ENCODE measurements around the gene RNF144A. TPM values are rescaled to one million over a fixed set of nuclear protein-coding genes. Genes with fewer than 3 reads are reported as not detected.

The RNF144A gene
- total and polyA plus RNA-seq, 9 donors = 13.7 to 27.6 (median 21.5) TPM

GRCh38 chr2:6956566-6956965 is 39.4 kb downstream of the RNF144A start:
- no peaks in the 10 kb centered on the region for H3K9me3 ChIP-seq (replicated peaks; ENCODE audit: control insufficient read depth, low read depth, low read length)
- H3K27me3 ChIP-seq (ENCODE audit: control insufficient read depth, insufficient read depth, low read length) = no peaks in the 10 kb centered on the region
- H3K4me1 ChIP-seq (ENCODE audit: control insufficient read depth, insufficient read depth, low read length) = peaks cover 23% of the 10 kb centered on the region
- H3K4me3 ChIP-seq (ENCODE audit: low read length) = no peak overlapping the region
- H3K36me3 ChIP-seq (ENCODE audit: control insufficient read depth, insufficient read depth, low read length) = no peaks in the 10 kb centered on the region
- no peak overlapping the region for H3K27ac ChIP-seq (ENCODE audit: low read length)
- no peak for DNase-seq
- no CpG with 5 or more reads among the region's 3 CpGs for WGBS (ENCODE audit: insufficient coverage)

GRCh38 chr2:6957031-6957714 is 40.0 kb downstream of the RNF144A start:
- Histone ChIP-seq H3K4me1 (ENCODE audit: control insufficient read depth, insufficient read depth, low read length) (peaks cover 23% of the 10 kb centered on the region), H3K4me3 (ENCODE audit: low read length) (no peak overlapping the region), H3K27me3 (ENCODE audit: control insufficient read depth, insufficient read depth, low read length) (no peaks in the 10 kb centered on the region), H3K9me3 (replicated peaks; ENCODE audit: control insufficient read depth, low read depth, low read length) (no peaks in the 10 kb centered on the region), H3K36me3 (ENCODE audit: control insufficient read depth, insufficient read depth, low read length) (peaks cover 3% of the 10 kb centered on the region), H3K27ac (ENCODE audit: low read length) (no peak overlapping the region)
- 90% methylated on average over 7 of the region's 9 CpGs for WGBS (ENCODE audit: insufficient coverage)
- DNase-seq = no peak

- Histone ChIP-seq H3K27ac (ENCODE audit: low read length) (no peak overlapping the region), H3K4me1 (ENCODE audit: control insufficient read depth, insufficient read depth, low read length) (peaks cover 23% of the 10 kb centered on the region), H3K4me3 (ENCODE audit: low read length) (no peak overlapping the region), H3K36me3 (ENCODE audit: control insufficient read depth, insufficient read depth, low read length) (peaks cover 3% of the 10 kb centered on the region), H3K9me3 (replicated peaks; ENCODE audit: control insufficient read depth, low read depth, low read length) (no peaks in the 10 kb centered on the region), H3K27me3 (ENCODE audit: control insufficient read depth, insufficient read depth, low read length) (no peaks in the 10 kb centered on the region)
- DNase-seq = no peak
- 77% methylated on average over 14 of the region's 15 CpGs for WGBS (ENCODE audit: insufficient coverage)
Measured at GRCh38 chr2:6957910-6958615, 40.9 kb downstream of the RNF144A start.

GRCh38 chr2:6958616-6959235 is 41.5 kb downstream of the RNF144A start:
- Histone ChIP-seq H3K27ac (ENCODE audit: low read length) (no peak overlapping the region), H3K27me3 (ENCODE audit: control insufficient read depth, insufficient read depth, low read length) (no peaks in the 10 kb centered on the region), H3K9me3 (replicated peaks; ENCODE audit: control insufficient read depth, low read depth, low read length) (no peaks in the 10 kb centered on the region), H3K36me3 (ENCODE audit: control insufficient read depth, insufficient read depth, low read length) (peaks cover 3% of the 10 kb centered on the region), H3K4me3 (ENCODE audit: low read length) (no peak overlapping the region), H3K4me1 (ENCODE audit: control insufficient read depth, insufficient read depth, low read length) (peaks cover 23% of the 10 kb centered on the region)
- WGBS (ENCODE audit: insufficient coverage) = 54% methylated on average over 6 of the region's 10 CpGs
- DNase-seq = peak; percentile 65

GRCh38 chr2:6959751-6960150 is 42.5 kb downstream of the RNF144A start:
- WGBS (ENCODE audit: insufficient coverage) = 63% methylated on average over 1 of the region's 3 CpGs
- H3K27ac ChIP-seq (ENCODE audit: low read length) = peak overlapping the region; percentile 6
- no peak for DNase-seq

GRCh38 chr2:6960659-6961058 is 43.4 kb downstream of the RNF144A start:
- Histone ChIP-seq H3K4me1 (ENCODE audit: control insufficient read depth, insufficient read depth, low read length) (peaks cover 23% of the 10 kb centered on the region), H3K36me3 (ENCODE audit: control insufficient read depth, insufficient read depth, low read length) (peaks cover 3% of the 10 kb centered on the region), H3K9me3 (replicated peaks; ENCODE audit: control insufficient read depth, low read depth, low read length) (no peaks in the 10 kb centered on the region), H3K27ac (ENCODE audit: low read length) (peak overlapping the region; percentile 5), H3K4me3 (ENCODE audit: low read length) (no peak overlapping the region), H3K27me3 (ENCODE audit: control insufficient read depth, insufficient read depth, low read length) (no peaks in the 10 kb centered on the region)
- peak; percentile 94 for DNase-seq
- 0% methylated on average over 1 of the region's 8 CpGs for WGBS (ENCODE audit: insufficient coverage)

More at GRCh38 chr2:6959751-6960150, 42.5 kb downstream of the RNF144A start:
- Histone ChIP-seq H3K9me3 (replicated peaks; ENCODE audit: control insufficient read depth, low read depth, low read length) (no peaks in the 10 kb centered on the region), H3K27me3 (ENCODE audit: control insufficient read depth, insufficient read depth, low read length) (no peaks in the 10 kb centered on the region), H3K4me3 (ENCODE audit: low read length) (no peak overlapping the region), H3K4me1 (ENCODE audit: control insufficient read depth, insufficient read depth, low read length) (peaks cover 23% of the 10 kb centered on the region), H3K36me3 (ENCODE audit: control insufficient read depth, insufficient read depth, low read length) (peaks cover 3% of the 10 kb centered on the region)

- DNase-seq = no peak
- Histone ChIP-seq H3K27ac (ENCODE audit: low read length) (no peak overlapping the region), H3K4me3 (ENCODE audit: low read length) (no peak overlapping the region), H3K9me3 (replicated peaks; ENCODE audit: control insufficient read depth, low read depth, low read length) (no peaks in the 10 kb centered on the region), H3K27me3 (ENCODE audit: control insufficient read depth, insufficient read depth, low read length) (no peaks in the 10 kb centered on the region), H3K4me1 (ENCODE audit: control insufficient read depth, insufficient read depth, low read length) (peaks cover 18% of the 10 kb centered on the region), H3K36me3 (ENCODE audit: control insufficient read depth, insufficient read depth, low read length) (peaks cover 3% of the 10 kb centered on the region)
- WGBS (ENCODE audit: insufficient coverage) = no CpG with 5 or more reads among the region's 6 CpGs
Measured at GRCh38 chr2:6963727-6964126, 46.5 kb downstream of the RNF144A start.

GRCh38 chr2:6965071-6965795 is 48.0 kb downstream of the RNF144A start:
- WGBS (ENCODE audit: insufficient coverage) = 93% methylated on average over 11 of the region's 19 CpGs
- no peak for DNase-seq
- no peak overlapping the region for H3K4me3 ChIP-seq (ENCODE audit: low read length)
- H3K4me1 ChIP-seq (ENCODE audit: control insufficient read depth, insufficient read depth, low read length) = peaks cover 8% of the 10 kb centered on the region
- H3K27ac ChIP-seq (ENCODE audit: low read length) = no peak overlapping the region
- peaks cover 3% of the 10 kb centered on the region for H3K36me3 ChIP-seq (ENCODE audit: control insufficient read depth, insufficient read depth, low read length)
- H3K9me3 ChIP-seq (replicated peaks; ENCODE audit: control insufficient read depth, low read depth, low read length) = no peaks in the 10 kb centered on the region
- no peaks in the 10 kb centered on the region for H3K27me3 ChIP-seq (ENCODE audit: control insufficient read depth, insufficient read depth, low read length)

- DNase-seq = peak; percentile 52
- WGBS (ENCODE audit: insufficient coverage) = 50% methylated on average over 1 of the region's 7 CpGs
- Histone ChIP-seq H3K27me3 (ENCODE audit: control insufficient read depth, insufficient read depth, low read length) (no peaks in the 10 kb centered on the region), H3K36me3 (ENCODE audit: control insufficient read depth, insufficient read depth, low read length) (peaks cover 3% of the 10 kb centered on the region), H3K9me3 (replicated peaks; ENCODE audit: control insufficient read depth, low read depth, low read length) (no peaks in the 10 kb centered on the region), H3K4me1 (ENCODE audit: control insufficient read depth, insufficient read depth, low read length) (peaks cover 2% of the 10 kb centered on the region), H3K27ac (ENCODE audit: low read length) (peak overlapping the region; percentile 29), H3K4me3 (ENCODE audit: low read length) (no peak overlapping the region)
Measured at GRCh38 chr2:6966446-6966940, 49.3 kb downstream of the RNF144A start.
